RPMI7951 (cell line): ENCODE data around the gene FSIP1. TPM values are rescaled to one million over a fixed set of nuclear protein-coding genes. Genes with fewer than 3 reads are reported as not detected.

ENCODE experiments used
- DNase-seq: peaks from one replicate; pipeline ENCODE4 v3.0.0-alpha.2; 2012; ENCODE audit warnings: low read depth
- total RNA-seq: library from RNA; depleted of rRNA; stranded (reverse); fragments of >200 nt; shearing (Covaris generic); gene quantifications from 2 replicates; pipeline ENCODE4 v1.2.3, GENCODE V29; 2014

The FSIP1 gene
- total RNA-seq, 1 experiment from 2014 or later, result 1.9 TPM

- no peak for DNase-seq
Measured at GRCh38 chr15:39761006-39761405, 21.6 kb downstream of the FSIP1 start.

GRCh38 chr15:39756806-39757522 lies 25.7 kb downstream of the FSIP1 start:
- peak; percentile 66 for DNase-seq

- DNase-seq, result no peak
Measured at GRCh38 chr15:39752991-39753390, 29.6 kb downstream of the FSIP1 start.

- no peak for DNase-seq
Measured at GRCh38 chr15:39752246-39752645, 30.4 kb downstream of the FSIP1 start.

- peak; percentile 31 for DNase-seq
Measured at GRCh38 chr15:39748276-39748675, 34.4 kb downstream of the FSIP1 start.

GRCh38 chr15:39747326-39747725 lies 35.3 kb downstream of the FSIP1 start:
- DNase-seq, result peak; percentile 47

- DNase-seq, result no peak
Measured at GRCh38 chr15:39746714-39747276, 35.8 kb downstream of the FSIP1 start.

- DNase-seq, result no peak
Measured at GRCh38 chr15:39746176-39746575, 36.5 kb downstream of the FSIP1 start.

- no peak for DNase-seq
Measured at GRCh38 chr15:39745415-39745814, 37.2 kb downstream of the FSIP1 start.

GRCh38 chr15:39744334-39745103 lies 38.1 kb downstream of the FSIP1 start:
- no peak for DNase-seq

GRCh38 chr15:39743611-39744010 lies 39.0 kb downstream of the FSIP1 start:
- no peak for DNase-seq

GRCh38 chr15:39741258-39741657 lies 41.4 kb downstream of the FSIP1 start:
- no peak for DNase-seq

- DNase-seq, result no peak
Measured at GRCh38 chr15:39738998-39739397, 43.6 kb downstream of the FSIP1 start.

- no peak for DNase-seq
Measured at GRCh38 chr15:39737196-39737550, 45.5 kb downstream of the FSIP1 start.

GRCh38 chr15:39736412-39737195 lies 46.0 kb downstream of the FSIP1 start:
- DNase-seq, result peak; percentile 74

- no peak for DNase-seq
Measured at GRCh38 chr15:39735120-39735717, 47.4 kb downstream of the FSIP1 start.

- DNase-seq, result no peak
Measured at GRCh38 chr15:39731266-39731665, 51.4 kb downstream of the FSIP1 start.

- DNase-seq, result no peak
Measured at GRCh38 chr15:39730552-39730951, 52.1 kb downstream of the FSIP1 start.

GRCh38 chr15:39729500-39729899 lies 53.1 kb downstream of the FSIP1 start:
- no peak for DNase-seq

GRCh38 chr15:39728845-39729244 lies 53.8 kb downstream of the FSIP1 start:
- DNase-seq, result peak; percentile 56

- no peak for DNase-seq
Measured at GRCh38 chr15:39721893-39722292, 60.7 kb downstream of the FSIP1 start.
